ENCODE measurements around the gene GPD1L. TPM values are rescaled to one million over a fixed set of nuclear protein-coding genes. Genes with fewer than 3 reads are reported as not detected.
A peak's percentile ranks its signal among the peaks of the same experiment; 100 is the strongest.

The GPD1L gene
- total and polyA plus RNA-seq, 2 of the 13 experiments (the other 11 are each of a cell fraction or from before 2014, with no cell fraction given): 4.9 to 13.7 TPM

DNA sequence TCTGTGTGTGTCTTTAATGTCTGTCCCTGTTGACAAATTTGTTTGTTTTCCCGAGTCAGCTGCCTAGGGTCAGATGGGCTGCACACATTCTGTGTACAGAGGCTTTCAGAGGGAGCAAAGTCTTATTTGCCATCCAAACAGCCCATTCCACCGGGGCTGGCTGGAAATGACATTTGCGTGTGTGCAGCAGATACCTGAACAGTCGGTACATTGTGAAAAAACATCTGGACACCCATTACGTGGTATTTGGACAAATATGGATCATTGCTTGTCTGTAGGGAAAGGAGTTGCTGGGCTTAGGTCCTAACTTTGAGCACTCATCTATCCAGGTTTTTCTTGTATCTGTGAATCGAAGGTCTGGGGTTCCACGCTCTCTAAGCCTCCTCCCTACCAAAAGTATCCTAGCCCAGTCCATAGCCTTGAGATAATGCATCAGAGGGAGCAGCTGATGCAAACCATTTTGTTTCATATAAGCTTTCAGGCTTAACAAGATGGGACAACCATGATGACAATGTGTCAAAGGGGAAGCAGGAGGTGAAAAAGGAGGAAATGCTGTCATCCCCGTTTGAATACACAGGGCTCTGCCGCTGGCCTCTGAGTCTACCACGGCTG lies 109.9 kb downstream of the GPD1L start (continued):
- TF ChIP-seq ZNF879 (CRISPR knock-in tag; IDR thresholded peaks at IDR 0.05): no peak
- no peak for TF ChIP-seq U2AF2 (IDR thresholded peaks at IDR 0.05; ENCODE audit: low read depth, low read length)
- TF ChIP-seq HMGXB3 (CRISPR knock-in tag; IDR thresholded peaks at IDR 0.05; ENCODE audit: borderline replicate concordance): peak; percentile 89
- TF ChIP-seq KLF12 (CRISPR knock-in tag; IDR thresholded peaks at IDR 0.05; ENCODE audit: borderline replicate concordance): no peak
- no peak for TF ChIP-seq SMAD1 (CRISPR knock-in tag; IDR thresholded peaks at IDR 0.05; ENCODE audit: borderline replicate concordance, low read depth)
- peak; percentile 24; the same call in 1 of the 2 replicates for TF ChIP-seq KDM4B (CRISPR knock-in tag; IDR thresholded peaks at IDR 0.05)
- no peak; the same call in 1 of the 2 replicates for TF ChIP-seq ZSCAN30 (CRISPR knock-in tag; IDR thresholded peaks at IDR 0.05)
- TF ChIP-seq, protein P1, sequence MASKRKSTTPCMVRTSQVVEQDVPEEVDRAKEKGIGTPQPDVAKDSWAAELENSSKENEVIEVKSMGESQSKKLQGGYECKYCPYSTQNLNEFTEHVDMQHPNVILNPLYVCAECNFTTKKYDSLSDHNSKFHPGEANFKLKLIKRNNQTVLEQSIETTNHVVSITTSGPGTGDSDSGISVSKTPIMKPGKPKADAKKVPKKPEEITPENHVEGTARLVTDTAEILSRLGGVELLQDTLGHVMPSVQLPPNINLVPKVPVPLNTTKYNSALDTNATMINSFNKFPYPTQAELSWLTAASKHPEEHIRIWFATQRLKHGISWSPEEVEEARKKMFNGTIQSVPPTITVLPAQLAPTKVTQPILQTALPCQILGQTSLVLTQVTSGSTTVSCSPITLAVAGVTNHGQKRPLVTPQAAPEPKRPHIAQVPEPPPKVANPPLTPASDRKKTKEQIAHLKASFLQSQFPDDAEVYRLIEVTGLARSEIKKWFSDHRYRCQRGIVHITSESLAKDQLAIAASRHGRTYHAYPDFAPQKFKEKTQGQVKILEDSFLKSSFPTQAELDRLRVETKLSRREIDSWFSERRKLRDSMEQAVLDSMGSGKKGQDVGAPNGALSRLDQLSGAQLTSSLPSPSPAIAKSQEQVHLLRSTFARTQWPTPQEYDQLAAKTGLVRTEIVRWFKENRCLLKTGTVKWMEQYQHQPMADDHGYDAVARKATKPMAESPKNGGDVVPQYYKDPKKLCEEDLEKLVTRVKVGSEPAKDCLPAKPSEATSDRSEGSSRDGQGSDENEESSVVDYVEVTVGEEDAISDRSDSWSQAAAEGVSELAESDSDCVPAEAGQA (IDR thresholded peaks at IDR 0.05; ENCODE audit: low read depth): no peak
- TF ChIP-seq, protein P1 (CRISPR knock-in tag; IDR thresholded peaks at IDR 0.05; ENCODE audit: borderline replicate concordance): no peak
- TF ChIP-seq THAP7 (CRISPR knock-in tag; IDR thresholded peaks at IDR 0.05): no peak
- TF ChIP-seq ZNF549 (CRISPR knock-in tag; IDR thresholded peaks at IDR 0.05): no peak
- TF ChIP-seq ZBTB1 (CRISPR knock-in tag; IDR thresholded peaks at IDR 0.05; ENCODE audit: borderline replicate concordance): no peak
- peak; percentile 76 for TF ChIP-seq ATF1 (CRISPR knock-in tag; IDR thresholded peaks at IDR 0.05)
- TF ChIP-seq TP53 (CRISPR knock-in tag; conservative IDR thresholded peaks at IDR 0.05): no peak
- no peak for TF ChIP-seq ZNF333 (CRISPR knock-in tag; IDR thresholded peaks at IDR 0.05; ENCODE audit: borderline replicate concordance)
- TF ChIP-seq ZNF343 (CRISPR knock-in tag; IDR thresholded peaks at IDR 0.05): no peak
- TF ChIP-seq ZNF589 (CRISPR knock-in tag; conservative IDR thresholded peaks at IDR 0.05): peak; percentile 90
- TF ChIP-seq, protein P2, sequence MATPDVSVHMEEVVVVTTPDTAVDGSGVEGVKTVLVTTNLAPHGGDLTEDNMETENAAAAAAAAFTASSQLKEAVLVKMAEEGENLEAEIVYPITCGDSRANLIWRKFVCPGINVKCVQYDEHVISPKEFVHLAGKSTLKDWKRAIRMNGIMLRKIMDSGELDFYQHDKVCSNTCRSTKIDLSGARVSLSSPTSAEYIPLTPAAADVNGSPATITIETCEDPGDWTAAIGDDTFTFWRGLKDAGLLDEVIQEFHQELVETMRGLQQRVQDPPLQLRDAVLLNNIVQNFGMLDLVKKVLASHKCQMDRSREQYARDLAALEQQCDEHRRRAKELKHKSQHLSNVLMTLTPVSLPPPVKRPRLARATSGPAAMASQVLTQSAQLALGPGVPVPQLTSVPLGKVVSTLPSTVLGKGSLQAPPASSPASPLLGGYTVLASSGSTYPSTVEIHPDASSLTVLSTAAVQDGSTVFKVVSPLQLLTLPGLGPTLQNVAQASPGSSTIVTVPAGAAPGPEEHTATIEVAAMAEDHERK (CRISPR knock-in tag; IDR thresholded peaks at IDR 0.05; ENCODE audit: low read depth): no peak
